HEK293 (cell line): ENCODE measurements around the gene ITPR2.

Source experiments
- CTCF ChIA-PET: fragments of 350-600 bp; formaldehyde crosslinking; extraction: SDS; loops from one replicate; lab custom pipeline; 2021; ENCODE audit warnings: antibody characterized with exemption; lab: Yijun Ruan, JAX
- POLR2A ChIA-PET: fragments of 300-600 bp; formaldehyde crosslinking; extraction: SDS; loops from one replicate; lab custom pipeline; 2020; ENCODE audit warnings: antibody characterized with exemption, inconsistent platforms; lab: Yijun Ruan, JAX
- H3K27ac ChIP-seq: fragments of 200-500 bp; sonication (Bioruptor generic); 2 replicates; pipeline ENCODE4 v1.5.1; 2014; ENCODE audit warnings: low read depth, low read length, control low read depth, inconsistent platforms; ENCODE audit errors: extremely low read depth
- H3K36me3 ChIP-seq, 2 experiments: fragments of 200-500 bp in 1 of 2; sonication (Bioruptor generic) in 1 of 2; 1 replicate in 1 of 2; 2 replicates in 1 of 2; pipeline ENCODE4 v1.5.1; 2014 to 2017; ENCODE audit warnings: inconsistent platforms in 2 of 2, low read length in 2 of 2; ENCODE audit not compliant: control insufficient read depth in 2 of 2, insufficient read depth in 1 of 2
- H3K4me1 ChIP-seq: fragments of 200-500 bp; sonication (Bioruptor generic); 2 replicates; pipeline ENCODE4 v1.5.1; 2014; ENCODE audit warnings: mild to moderate bottlenecking, low read length, inconsistent platforms; ENCODE audit not compliant: control insufficient read depth, insufficient read depth
- H3K4me3 ChIP-seq: 2 replicates; pipeline ENCODE4 v1.5.1; 2011; ENCODE audit warnings: low read depth, mild to moderate bottlenecking, control low read depth, low read length, moderate library complexity
- H3K9me3 ChIP-seq: fragments of 200-500 bp; sonication (Bioruptor generic); 2 replicates; pipeline ENCODE4 v1.5.1; 2014; ENCODE audit warnings: low read depth, low read length, inconsistent platforms; ENCODE audit not compliant: control insufficient read depth, insufficient read depth
- INSM2 ChIP-seq: fragments of 450-650 bp; formaldehyde crosslinking; IDR thresholded peaks from 2 replicates; pipeline ENCODE4 v1.5.1; 2016; ENCODE audit warnings: missing biosample characterization, missing genetic modification characterization
- TCF7L2 ChIP-seq: IDR thresholded peaks from 2 replicates; pipeline ENCODE4 v1.6.1; 2011; ENCODE audit warnings: low read depth, mild to moderate bottlenecking, inconsistent platforms, low read length, moderate library complexity, borderline replicate concordance
- ZBTB11 ChIP-seq: fragments of 450-650 bp; formaldehyde crosslinking; conservative IDR thresholded peaks from 2 replicates; pipeline ENCODE4 v1.5.1; 2016; ENCODE audit warnings: low read depth, missing biosample characterization, missing genetic modification characterization
- ZBTB26 ChIP-seq: fragments of 450-650 bp; formaldehyde crosslinking; optimal IDR thresholded peaks from 2 replicates; pipeline ENCODE3; 2016; ENCODE audit warnings: missing biosample characterization, mild to moderate bottlenecking, missing genetic modification characterization
- ZFHX2 ChIP-seq: fragments of 450-650 bp; formaldehyde crosslinking; conservative IDR thresholded peaks from 2 replicates; pipeline ENCODE4 v1.5.1; 2016; ENCODE audit warnings: missing biosample characterization, missing genetic modification characterization
- ZFP41 ChIP-seq: fragments of 450-650 bp; formaldehyde crosslinking; IDR thresholded peaks from 2 replicates; pipeline ENCODE4 v1.5.1; 2016; ENCODE audit warnings: missing biosample characterization, missing genetic modification characterization, borderline replicate concordance
- ZFP69B ChIP-seq: fragments of 450-650 bp; formaldehyde crosslinking; IDR thresholded peaks from 2 replicates; pipeline ENCODE4 v1.5.1; 2016; ENCODE audit warnings: missing biosample characterization, missing genetic modification characterization
- ZNF169 ChIP-seq: fragments of 450-650 bp; formaldehyde crosslinking; IDR thresholded peaks from 2 replicates; pipeline ENCODE4 v1.5.1; 2016; ENCODE audit warnings: missing biosample characterization, missing genetic modification characterization
- ZNF214 ChIP-seq: fragments of 450-650 bp; formaldehyde crosslinking; IDR thresholded peaks from 2 replicates; pipeline ENCODE4 v1.5.1; 2017; ENCODE audit warnings: missing biosample characterization, mild to moderate bottlenecking, missing genetic modification characterization, borderline replicate concordance
- ZNF311 ChIP-seq: fragments of 450-650 bp; formaldehyde crosslinking; IDR thresholded peaks from 2 replicates; pipeline ENCODE4 v1.5.1; 2017; ENCODE audit warnings: missing biosample characterization, missing genetic modification characterization, borderline replicate concordance
- ZNF341 ChIP-seq: fragments of 450-650 bp; formaldehyde crosslinking; IDR thresholded peaks from 2 replicates; pipeline ENCODE4; 2016; ENCODE audit warnings: low read depth, missing biosample characterization, missing genetic modification characterization
- ZNF350 ChIP-seq: fragments of 450-650 bp; formaldehyde crosslinking; IDR thresholded peaks from 2 replicates; pipeline ENCODE4 v1.5.0; 2017; ENCODE audit warnings: missing biosample characterization, mild to moderate bottlenecking, missing genetic modification characterization
- ZNF366 ChIP-seq: fragments of 450-650 bp; formaldehyde crosslinking; conservative IDR thresholded peaks from 2 replicates; pipeline ENCODE4 v1.5.1; 2016; ENCODE audit warnings: missing biosample characterization, missing genetic modification characterization
- ZNF398 ChIP-seq: fragments of 450-650 bp; formaldehyde crosslinking; IDR thresholded peaks from 2 replicates; pipeline ENCODE4 v1.5.1; 2017; ENCODE audit warnings: missing biosample characterization, missing genetic modification characterization
- ZNF473 ChIP-seq: fragments of 450-650 bp; formaldehyde crosslinking; IDR thresholded peaks from 2 replicates; pipeline ENCODE4 v1.5.1; 2017; ENCODE audit warnings: missing biosample characterization, missing genetic modification characterization
- ZNF558 ChIP-seq: fragments of 450-650 bp; formaldehyde crosslinking; IDR thresholded peaks from 2 replicates; pipeline ENCODE4 v1.5.1; 2016; ENCODE audit warnings: missing biosample characterization, missing genetic modification characterization
- ZNF621 ChIP-seq: fragments of 450-650 bp; formaldehyde crosslinking; IDR thresholded peaks from 2 replicates; pipeline ENCODE4 v1.5.1; 2017; ENCODE audit warnings: missing biosample characterization, missing genetic modification characterization
- ZNF664 ChIP-seq: fragments of 450-650 bp; formaldehyde crosslinking; IDR thresholded peaks from 2 replicates; pipeline ENCODE4 v1.5.1; 2016; ENCODE audit warnings: missing biosample characterization, missing genetic modification characterization
- ZNF837 ChIP-seq: fragments of 450-650 bp; formaldehyde crosslinking; IDR thresholded peaks from 2 replicates; pipeline ENCODE4 v1.5.1; 2016; ENCODE audit warnings: missing biosample characterization, missing genetic modification characterization
- ZNF843 ChIP-seq: fragments of 450-650 bp; formaldehyde crosslinking; IDR thresholded peaks from 2 replicates; pipeline ENCODE4 v1.5.1; 2016; ENCODE audit warnings: missing biosample characterization, missing genetic modification characterization

The ITPR2 gene

GRCh38 chr12:26452511-26452910, 380.5 kb downstream of the ITPR2 start:
- Histone ChIP-seq H3K4me1 (no peaks in the 10 kb centered on the region), H3K36me3 (no peaks in the 10 kb centered on the region)
- no peak for TF ChIP-seq ZBTB11
- no peak for TF ChIP-seq ZNF843
- no peak for TF ChIP-seq ZFP69B (tag by site-specific recombination)
- TF ChIP-seq ZNF350 (tag by site-specific recombination) = no peak
- no peak for TF ChIP-seq ZNF398
- no peak for TF ChIP-seq ZNF837 (tag by site-specific recombination)
- no peak for TF ChIP-seq ZNF664
- TF ChIP-seq ZNF558 (tag by site-specific recombination) = no peak
- no peak for TF ChIP-seq ZNF341
- no peak for TF ChIP-seq ZNF169 (tag by site-specific recombination)
- TF ChIP-seq ZNF214 (tag by site-specific recombination) = no peak
- TF ChIP-seq ZNF473 (tag by site-specific recombination) = no peak
- no peak for TF ChIP-seq ZNF311
- TF ChIP-seq INSM2 (tag by site-specific recombination) = no peak
- TF ChIP-seq ZBTB26 (tag by site-specific recombination) = no peak
- TF ChIP-seq ZNF366 (tag by site-specific recombination) = no peak
- TF ChIP-seq, all 188 proteins: peak for 0
- Histone ChIP-seq H3K4me3 (no peak overlapping the region), H3K27ac (no peak overlapping the region), H3K9me3 (no peaks in the 10 kb centered on the region)
- CTCF ChIA-PET = interaction anchor here (0.5 kb wide), 1 partner anchor 1023 kb away, joined by 4 read pairs; no protein-coding TSS in a partner anchor
- POLR2A ChIA-PET = no interaction called here

- no peaks in the 10 kb centered on the region for H3K9me3 ChIP-seq
- H3K4me1 ChIP-seq = no peaks in the 10 kb centered on the region
- no peaks in the 10 kb centered on the region for H3K36me3 ChIP-seq
- H3K4me3 ChIP-seq = no peak overlapping the region
- TF ChIP-seq ZNF621 (tag by site-specific recombination) (no peak), ZFHX2 (tag by site-specific recombination) (no peak), ZFP41 (no peak), TCF7L2 (no peak)
- TF ChIP-seq, all 188 proteins: peak for 0
- ChIA-PET CTCF (interaction anchor here (0.5 kb wide), 2 partner anchors 81 to 103 kb away, joined by 3 read pairs; no protein-coding TSS in a partner anchor), POLR2A (no interaction called here)
- H3K27ac ChIP-seq = no peak overlapping the region
Measured at GRCh38 chr12:26451763-26452162, 381.2 kb downstream of the ITPR2 start.
